GM12801 (cell line): Measurements from ENCODE around the gene E2F3.

Source experiments
- TF ChIP-seq, protein P1 (sequence below): IDR thresholded peaks from one replicate; pipeline ENCODE4 v1.5.1; 2011; ENCODE audit warnings: control low read depth; ENCODE audit not compliant: insufficient read length; ENCODE audit errors: extremely low read depth

The E2F3 gene

DNA sequence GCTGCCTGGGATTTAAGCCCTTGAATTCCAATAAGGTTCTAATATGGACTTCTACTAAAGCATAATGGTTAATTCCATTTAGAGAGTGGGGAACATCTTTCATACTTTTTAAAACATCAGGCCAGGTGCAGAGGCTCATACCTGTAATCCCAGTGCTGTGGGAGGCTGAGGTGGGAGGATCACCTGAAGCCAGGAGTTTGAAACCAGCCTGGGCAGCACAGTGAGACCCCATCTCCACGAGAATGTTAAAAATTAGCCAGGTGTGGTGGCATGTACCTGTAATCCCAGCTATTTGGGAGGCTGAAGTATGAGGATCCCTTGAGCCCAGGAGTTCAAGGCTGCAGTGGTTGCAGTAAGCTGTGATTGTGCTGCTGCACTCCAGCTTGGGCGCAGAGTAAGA is 35.0 kb downstream of the E2F3 start:
- TF ChIP-seq, protein P1, sequence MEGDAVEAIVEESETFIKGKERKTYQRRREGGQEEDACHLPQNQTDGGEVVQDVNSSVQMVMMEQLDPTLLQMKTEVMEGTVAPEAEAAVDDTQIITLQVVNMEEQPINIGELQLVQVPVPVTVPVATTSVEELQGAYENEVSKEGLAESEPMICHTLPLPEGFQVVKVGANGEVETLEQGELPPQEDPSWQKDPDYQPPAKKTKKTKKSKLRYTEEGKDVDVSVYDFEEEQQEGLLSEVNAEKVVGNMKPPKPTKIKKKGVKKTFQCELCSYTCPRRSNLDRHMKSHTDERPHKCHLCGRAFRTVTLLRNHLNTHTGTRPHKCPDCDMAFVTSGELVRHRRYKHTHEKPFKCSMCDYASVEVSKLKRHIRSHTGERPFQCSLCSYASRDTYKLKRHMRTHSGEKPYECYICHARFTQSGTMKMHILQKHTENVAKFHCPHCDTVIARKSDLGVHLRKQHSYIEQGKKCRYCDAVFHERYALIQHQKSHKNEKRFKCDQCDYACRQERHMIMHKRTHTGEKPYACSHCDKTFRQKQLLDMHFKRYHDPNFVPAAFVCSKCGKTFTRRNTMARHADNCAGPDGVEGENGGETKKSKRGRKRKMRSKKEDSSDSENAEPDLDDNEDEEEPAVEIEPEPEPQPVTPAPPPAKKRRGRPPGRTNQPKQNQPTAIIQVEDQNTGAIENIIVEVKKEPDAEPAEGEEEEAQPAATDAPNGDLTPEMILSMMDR, result no peak

DNA sequence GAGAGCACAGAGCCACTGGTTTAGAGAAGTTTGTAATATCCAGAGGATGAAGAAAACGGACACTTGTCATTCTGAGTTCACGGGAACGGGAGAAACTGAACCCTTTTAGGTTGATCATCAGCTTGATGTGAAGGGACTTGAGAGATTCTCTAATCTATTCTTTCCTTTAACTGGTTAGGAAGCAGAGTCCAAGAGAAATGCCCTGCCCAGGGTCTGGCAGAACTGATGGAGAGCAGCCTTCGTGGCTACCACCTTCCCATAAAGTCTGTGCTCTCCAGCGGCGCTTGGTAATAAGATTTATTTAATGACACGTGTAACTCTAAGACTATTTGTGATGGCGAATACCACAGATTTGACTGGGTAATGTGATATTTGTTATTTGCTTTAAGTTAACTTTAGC is 36.0 kb downstream of the E2F3 start:
- TF ChIP-seq, protein P1, result no peak

DNA sequence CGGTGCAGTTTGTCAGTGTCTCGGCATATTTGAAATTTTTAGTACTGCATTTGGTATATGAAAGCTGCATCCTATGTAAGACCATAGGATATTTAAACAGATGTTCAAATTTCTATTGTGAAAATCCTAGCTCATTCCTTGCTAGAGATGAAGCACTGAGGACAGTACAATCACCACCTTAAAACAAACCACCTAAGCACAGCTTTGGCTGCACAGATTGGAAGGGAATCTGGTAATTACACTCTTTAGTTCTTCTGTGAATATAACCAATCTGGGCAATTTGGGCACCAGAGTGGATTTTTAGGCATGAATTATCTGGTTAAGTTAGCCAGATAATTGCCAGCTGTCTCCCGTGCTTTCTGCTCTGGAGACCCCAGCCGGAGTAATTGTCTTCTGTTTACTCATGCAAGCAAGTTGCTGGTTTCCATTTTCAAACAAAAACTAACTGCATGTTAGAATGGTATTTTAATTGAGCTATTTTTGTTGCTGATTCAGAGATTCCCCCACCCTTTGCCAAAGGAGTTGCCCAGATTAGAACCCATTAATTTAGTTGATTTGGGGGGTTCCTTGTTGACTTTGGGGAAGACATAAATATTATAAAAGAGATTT is 36.9 kb downstream of the E2F3 start:
- TF ChIP-seq, protein P1, result no peak

DNA sequence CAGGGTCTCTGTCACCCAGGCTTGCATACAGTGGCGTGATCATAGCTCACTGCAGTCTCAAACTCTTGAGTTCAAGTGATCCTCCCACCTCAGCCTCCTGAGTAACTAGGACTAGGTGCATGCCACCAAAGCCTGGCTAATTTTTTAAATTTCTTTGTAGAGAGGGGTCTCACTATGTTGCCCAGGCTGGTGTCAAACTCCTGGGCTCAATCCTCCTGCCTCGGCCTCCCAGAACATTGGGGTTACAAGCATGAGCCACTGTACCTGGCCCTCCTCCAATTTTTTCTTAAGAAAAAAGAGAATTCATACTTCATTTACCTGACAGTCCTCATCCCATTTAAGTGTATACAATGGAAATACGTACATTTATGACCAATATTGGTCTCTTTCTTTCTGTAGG is 37.9 kb downstream of the E2F3 start:
- TF ChIP-seq, protein P1, result no peak

DNA sequence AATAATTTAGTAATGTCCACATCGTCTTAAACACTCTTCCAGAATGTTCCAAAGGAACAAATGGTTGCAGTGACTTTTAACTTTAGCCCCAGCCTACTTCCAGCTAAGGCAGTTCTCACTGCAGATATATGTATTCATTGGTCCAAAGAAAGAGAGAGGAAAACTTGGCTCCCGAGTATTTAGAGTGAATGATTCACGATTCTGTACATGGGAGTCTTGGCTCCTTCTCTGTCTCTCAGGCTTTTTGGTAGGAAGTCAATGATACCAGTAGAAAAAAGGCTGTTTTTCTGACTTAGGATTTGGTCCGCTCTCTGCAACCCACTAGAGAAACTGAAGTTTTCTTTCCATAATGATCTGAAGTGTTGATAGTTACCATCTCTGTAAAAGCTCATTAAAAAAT is 38.6 kb downstream of the E2F3 start:
- TF ChIP-seq, protein P1, result no peak

DNA sequence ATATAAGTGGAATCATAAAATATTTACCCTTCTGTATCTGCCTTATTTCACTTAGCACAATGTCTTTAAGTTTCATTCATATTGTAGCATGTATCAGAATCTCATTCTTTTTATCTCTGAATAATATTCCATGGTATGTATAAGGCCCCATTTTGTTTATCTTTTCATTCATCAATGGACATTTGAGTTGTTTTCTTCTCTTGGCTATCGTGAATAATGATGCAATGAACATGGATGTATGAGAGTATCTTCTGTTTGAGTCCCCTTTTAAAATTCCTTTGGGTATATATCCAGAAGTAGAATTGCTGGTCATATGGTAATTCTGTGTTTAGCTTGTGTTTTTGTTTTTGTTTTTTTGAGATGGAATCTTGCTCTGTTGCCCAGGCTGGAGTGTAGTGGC is 39.6 kb downstream of the E2F3 start:
- TF ChIP-seq, protein P1, result no peak

DNA sequence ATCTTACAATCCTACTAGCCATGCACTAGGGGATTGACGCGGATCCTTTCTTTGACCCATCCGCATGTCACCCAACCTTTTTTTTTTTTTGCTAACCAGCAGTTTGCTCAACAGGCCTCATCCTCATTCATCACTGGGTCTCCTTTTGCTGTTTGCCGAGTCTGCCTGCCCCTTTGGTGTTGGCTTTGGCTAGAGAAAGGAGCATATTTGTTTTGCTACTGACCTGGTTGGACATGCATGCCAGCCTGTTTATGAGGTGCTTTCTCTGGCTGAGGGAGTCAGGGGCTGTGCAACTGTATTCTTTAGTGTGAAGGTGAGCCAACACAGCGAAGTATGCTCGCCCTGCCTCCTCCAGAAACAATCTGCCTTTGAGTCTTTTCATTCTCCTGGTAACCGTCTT is 40.2 kb downstream of the E2F3 start:
- TF ChIP-seq, protein P1, result no peak

DNA sequence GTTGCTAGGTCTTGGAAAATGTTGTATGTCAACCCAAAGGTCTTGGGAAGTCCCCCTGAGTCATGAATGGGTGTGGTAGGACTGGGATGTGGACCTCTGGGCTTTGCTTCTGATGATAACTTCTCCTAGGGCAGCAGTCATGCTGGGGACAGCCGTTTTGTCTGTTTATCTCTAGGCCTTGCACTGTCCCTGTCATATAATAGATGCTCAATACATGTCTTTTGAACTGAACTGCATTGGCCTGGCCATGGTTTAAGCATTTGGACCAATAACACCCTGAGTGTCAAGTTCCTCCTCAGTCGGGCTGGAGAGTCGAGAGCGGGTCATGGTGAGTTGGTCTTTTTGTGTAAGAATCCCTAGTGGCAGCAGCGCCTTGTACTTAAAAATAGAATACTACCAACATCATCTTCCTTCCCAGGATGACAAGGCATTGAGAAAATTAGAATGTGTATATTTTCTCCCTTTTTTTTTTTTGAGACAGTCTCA is 43.1 kb downstream of the E2F3 start:
- TF ChIP-seq, protein P1, result no peak
